Cerebellar nuclear complex (tissue), 1 donor: ENCODE measurements around the gene EIF2A.
"Not testable (repeated sequence)": the region's sequence is repeated elsewhere in the genome, so short reads cannot be mapped to it uniquely, and the experiment has no call there.

Source experiments
- DNase-seq, 2 experiments: peaks; one replicate each; lab custom pipeline; 2025; lab: John Stamatoyannopoulos, UW

The EIF2A gene

DNA sequence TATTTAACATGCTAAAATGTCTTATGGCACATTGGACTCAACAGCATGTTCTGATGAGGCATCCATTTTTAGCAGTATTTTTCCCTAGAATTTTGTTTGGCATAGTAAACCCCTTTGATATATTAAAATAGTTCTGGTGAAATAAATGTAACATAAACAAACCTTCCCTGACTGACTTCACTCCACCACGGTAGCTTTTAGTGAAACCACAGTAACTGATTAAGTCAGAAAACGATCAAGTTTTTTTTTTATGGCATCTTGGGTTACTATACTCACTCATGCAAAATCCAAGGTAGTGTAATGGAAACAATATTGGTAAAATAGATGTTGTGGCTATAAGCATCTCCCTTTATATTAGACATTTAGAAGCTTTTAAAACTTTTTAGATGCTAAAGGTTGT lies 3.1 kb upstream of the EIF2A start:
- no peak for DNase-seq

DNA sequence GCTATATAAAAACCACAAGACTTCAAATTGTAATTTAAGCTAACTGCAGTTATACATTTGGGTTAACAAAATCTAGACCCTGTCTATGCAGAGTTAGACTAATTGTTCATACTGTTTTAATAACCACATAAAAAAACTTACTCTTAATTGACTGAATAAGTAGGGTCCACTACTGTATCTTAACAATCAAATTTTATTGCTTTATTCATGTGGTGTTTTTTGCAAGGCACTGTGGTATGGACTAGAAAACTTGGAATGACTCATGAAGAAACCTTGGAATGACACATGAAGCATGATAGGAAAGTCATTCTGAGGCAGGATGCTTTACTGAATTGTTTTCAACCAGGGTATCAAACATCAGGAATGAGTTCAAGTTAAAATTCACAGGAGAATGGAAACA lies 2.5 kb upstream of the EIF2A start:
- no peak for DNase-seq

DNA sequence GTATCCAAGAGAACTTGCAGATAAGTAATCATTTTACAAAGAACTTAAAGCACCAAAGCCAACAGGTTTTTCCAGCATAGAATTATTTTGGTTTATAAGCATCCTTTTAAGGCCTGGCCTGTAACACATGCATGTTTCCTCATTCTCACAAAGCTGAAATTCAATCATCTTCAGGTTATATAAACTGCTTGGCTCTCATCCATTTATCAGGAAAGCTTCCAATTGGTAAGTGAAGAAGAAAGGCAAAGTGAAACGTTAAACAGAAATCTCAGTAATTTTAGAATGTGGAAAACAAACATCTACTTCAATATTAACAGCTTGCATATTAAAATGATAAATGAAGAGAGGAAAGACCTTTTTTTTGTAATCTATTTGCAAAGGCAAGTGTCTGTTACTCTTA lies 1.9 kb upstream of the EIF2A start:
- no peak for DNase-seq

DNA sequence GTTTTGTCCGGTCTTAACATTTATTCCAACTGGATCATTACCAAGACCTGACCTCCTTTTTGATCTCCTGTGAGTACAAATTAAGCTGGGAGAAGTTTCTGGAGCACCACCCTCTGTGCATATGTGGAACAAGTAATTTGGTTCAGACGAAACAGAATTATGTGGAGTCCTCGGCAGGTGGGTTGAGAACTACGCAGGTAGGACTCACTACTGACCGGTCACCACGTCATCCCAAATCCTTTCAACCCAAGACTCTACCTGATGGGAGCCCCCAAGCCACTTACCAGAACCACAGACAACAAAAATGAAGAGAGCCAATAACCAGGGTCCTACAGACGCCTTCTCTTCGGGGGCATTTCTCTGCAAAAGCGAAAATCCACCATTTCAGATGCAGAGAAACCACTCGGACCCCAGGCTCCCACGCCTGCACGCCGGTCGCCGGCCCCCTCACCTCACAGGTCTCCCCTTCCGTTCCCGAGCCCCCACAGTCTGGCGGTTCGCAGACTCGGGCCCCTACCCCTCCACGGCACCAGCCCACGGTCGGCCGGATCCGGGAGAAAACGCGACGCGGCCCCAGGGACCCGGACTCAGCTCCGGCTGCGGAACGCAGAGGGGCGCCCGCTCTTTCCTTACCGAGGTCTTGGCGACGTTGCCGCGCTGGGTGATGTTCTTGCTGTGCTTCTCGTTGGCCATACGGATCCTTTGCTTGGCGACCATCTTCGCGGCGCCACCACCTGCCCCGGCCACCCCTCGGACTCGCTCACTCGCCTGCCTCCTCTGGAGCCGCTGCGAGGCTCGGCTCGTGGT lies 965 bp upstream of the EIF2A start:
- no peak for DNase-seq

DNA sequence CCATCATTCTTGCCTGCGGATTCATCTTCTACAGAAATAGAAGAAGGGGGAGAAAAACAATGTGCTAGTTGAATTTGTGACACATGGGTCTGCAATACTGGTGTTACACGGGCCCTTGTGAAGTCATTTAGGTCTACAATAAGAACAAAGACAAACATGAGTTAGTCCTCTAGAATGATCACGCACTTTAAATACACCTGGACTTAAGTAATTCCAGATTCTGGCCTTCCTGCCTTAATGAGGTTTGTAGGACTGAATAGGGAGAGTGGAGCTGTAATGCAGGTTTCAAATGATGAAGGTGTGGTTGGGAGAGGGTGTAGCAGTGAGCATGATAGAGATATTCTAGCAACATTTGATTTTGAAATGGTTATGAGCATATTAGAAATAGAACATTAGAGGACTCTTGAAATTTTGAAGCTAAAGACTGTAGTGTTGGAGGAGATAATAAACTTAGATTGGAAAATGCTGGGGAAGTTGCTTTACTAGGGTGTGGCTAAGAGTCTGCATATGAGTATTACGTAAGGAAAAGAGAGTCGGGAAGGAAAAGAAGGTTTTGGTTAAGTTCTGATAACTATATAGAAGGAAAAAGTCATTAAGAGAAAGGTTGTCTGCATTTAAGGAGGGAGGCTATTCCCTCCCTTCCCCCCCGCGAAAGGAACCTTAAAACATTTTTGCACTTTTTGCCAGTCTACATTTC lies 606 bp downstream of the EIF2A start:
- DNase-seq, result no peak

DNA sequence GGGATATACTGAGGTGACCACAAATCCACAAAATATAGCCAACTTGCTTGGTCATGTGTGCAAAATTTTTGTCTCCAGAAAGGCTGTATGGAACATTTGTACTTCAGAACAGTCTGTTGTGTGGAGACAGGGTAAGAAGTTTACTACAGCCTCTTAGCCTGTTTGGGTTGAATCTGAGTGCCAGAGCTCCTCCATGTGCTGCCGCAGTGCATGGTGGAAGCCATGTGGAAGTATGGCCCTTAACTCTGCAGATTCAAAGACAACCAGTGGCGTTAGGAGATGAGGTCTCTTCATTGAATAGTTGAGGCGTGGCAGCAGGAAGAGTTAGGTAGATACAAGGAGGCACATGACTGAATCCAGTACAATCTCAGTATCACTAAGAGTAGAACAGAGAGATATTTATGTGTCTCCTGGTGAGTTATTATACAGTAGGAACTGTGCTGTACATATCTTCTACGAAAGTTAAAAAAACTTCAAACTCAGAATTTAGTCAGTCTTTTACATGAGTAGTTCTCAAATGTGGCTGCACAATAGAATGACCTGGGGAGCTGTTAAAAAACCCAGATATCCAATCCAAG lies 9.4 kb downstream of the EIF2A start:
- DNase-seq, result no peak

DNA sequence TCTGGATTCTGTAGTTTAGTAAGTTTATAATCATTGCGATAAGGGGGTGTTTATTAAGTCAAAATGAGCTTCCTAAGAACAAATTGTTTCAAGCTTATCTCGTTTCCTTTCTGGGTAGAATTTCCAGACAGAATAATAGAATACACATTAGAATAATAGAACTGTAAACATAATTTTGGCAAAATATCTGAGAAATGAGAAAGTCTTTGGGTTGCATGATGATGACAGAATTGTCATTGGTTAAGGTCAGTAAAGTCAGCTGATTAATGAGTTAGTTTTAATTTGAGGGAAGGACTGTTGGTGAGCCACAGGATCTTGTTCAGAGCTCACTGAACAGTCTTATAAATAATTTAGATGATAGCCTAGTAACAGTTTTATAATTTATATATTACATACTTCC lies 10.2 kb downstream of the EIF2A start:
- DNase-seq, result no peak

DNA sequence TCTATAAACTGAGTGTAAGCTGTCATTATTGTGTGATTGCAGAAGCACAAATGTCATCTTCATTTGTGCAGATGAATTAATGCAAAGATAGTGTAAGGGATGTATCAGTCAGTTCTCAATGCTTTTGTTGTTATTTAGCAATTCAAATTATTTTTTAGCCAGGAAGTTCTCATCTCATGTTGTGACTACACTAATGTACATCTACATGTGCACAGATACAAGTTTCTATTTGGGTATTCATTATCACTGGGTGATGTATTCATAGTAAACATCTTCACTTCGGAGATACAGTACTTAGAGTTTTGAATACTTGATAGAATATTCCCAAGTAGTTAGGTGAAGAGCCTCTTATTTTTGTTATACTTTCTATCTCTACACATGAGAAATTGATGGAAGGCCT lies 11.1 kb downstream of the EIF2A start:
- no peak for DNase-seq

DNA sequence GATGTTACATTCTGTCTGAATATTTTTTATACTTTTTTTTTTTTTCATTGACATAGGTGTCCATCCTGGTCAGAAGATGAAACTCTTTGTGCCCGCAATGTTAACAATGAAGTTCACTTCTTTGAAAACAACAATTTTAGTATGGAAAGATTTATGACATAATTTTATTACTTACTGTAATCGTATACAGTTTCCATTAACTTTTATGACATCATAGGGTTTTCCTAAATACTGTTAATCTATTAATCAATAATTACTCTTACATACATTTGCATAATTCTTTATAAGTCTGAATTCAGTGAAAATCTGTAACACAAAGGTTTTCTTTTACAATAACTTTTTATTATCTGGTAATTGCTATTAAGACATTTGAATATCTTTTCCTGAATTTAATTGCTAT lies 17.7 kb downstream of the EIF2A start:
- DNase-seq, result no peak

DNA sequence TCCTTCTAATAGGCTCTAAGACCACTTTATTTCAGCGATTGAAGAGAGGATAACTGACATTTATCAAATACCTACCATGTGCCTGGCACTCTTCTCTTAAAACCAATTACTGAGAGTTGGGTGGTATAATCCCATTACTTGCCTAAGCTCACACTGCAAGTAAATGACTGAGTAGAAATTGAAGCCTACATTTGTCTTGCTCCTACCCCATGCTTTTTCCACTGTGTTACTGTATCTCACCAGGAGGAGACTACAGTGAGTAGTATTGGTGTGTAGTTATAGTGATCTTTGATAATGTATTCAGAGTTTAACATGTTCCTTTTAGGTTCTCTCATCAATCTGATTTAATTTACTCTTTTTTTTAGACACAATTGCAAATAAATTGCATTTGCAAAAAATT lies 20.7 kb downstream of the EIF2A start:
- no peak for DNase-seq

DNA sequence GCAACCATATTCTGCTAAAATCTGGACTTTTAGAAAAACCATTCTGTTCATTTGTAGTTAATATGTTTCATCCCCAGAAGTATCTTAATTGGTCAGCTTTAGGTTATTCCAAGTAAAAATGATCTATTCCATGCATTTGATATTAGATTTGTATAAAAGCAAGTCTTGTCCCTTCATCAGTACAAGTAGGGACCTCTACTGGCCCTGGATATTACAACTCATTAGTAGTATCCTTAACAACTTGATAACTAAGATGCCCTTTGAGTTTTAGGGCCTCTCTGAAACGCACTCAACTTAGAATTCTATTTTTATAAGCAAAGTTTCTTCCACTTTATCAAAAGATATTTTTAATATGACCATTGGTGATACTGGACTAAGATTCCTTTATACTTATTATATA lies 31.3 kb downstream of the EIF2A start:
- no peak for DNase-seq

DNA sequence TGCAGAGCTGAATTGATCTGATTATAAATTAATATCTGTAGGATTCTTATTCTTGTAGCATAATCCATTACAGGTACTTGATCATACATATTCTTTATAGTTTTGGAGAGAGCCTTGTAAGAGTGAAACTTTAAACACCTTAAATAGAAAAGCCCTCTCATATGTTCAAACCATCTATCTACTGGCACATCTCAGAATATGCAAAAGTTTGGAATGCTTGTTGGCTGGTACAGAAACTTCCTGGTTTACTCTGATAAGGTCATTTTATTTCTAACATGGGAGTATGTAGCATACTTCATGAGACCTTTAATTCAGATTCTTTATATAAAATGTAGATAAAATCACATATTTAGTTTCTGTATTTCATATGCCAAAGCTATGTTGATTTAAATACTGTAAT lies 34.6 kb downstream of the EIF2A start:
- DNase-seq, result no peak

DNA sequence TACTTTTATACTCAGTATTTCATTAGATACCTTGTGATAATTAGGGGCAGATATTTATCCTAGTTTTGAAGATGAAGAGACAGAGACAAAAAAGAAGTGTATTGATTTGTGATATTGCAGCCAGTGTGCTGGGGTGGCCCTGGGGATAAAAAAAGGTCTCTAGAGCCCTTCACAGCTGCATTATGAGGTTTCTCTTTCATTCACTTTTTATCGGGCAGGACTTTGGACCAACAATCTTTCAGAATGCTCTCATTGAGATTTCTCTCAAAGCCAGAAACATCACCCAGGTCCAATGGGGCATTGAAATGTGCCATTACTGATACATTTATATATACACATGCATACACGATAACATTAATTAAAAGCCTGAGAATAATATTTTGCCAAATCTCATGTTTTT lies 36.0 kb downstream of the EIF2A start:
- DNase-seq, result no peak

DNA sequence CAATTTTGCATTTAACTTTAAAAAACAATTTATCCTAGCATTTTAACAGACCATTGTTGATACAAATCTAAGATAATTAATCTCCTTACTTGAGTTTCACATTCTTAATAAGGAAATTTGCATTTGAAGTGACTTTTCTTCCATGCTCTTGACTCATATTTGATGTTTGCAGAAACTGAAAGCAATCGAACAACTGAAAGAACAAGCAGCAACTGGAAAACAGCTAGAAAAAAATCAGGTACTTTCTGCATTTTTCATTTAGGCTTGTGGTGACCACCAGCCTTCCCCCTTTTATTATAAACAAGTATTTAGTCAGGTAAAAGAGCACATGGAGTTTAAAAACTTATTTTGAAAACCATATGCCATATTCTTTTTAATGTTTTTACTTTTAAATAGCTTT lies 36.4 kb downstream of the EIF2A start:
- DNase-seq, result no peak

DNA sequence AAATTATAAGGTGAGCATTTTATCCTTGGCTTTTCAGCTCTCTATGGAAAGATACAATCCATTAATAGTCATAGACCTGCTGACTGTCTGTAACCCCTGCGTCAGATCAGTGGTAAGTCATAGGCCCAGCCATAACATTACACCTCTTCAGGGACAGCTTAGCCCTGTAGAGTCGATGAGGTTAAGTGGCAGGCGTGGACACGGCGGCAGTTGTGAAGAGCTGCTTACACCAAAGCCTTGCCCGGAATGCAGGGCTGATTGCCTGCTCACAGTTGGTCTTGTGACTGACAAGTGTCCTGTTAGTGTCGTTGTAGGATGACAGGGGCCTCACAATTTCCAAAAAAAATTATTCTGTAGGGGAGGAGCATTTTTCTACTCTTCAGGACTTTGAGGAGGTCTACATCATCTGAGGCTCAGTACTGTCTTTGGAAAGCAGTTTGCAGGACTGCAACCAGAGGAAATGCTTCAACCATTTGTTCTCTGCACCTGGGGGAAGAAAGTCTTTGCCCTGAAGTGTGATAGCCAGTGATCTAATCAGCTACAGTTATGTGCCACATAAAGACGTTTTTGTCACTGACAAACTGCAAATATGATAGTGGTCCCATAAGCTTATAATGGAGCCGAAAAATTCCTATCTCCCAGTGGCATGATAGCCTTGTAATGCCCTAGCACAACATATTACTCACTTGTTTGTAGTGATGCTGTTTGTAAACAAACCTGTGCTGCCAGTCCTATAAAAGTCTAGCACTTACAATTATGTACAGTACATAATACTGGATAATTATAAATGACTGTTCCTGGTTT lies 41.6 kb downstream of the EIF2A start:
- DNase-seq, result no peak

DNA sequence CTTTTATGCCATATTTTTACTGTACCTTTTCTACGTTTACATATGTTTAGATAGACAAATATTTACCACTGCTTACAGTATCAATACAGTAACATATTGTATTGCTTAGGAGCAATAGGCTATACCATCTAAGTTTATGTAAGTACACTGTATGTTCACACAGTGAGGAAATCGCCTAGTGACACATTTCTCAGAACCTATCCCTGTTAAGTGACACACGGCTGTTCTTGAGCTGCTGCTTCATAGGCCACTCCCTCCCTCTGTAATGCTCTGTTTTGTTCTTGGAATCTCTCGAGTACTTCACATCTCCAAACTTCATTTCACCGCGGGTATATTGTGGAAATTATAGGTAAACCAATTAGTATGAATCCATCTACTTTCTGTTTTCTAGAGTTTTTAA lies 43.2 kb downstream of the EIF2A start:
- DNase-seq, result no peak

DNA sequence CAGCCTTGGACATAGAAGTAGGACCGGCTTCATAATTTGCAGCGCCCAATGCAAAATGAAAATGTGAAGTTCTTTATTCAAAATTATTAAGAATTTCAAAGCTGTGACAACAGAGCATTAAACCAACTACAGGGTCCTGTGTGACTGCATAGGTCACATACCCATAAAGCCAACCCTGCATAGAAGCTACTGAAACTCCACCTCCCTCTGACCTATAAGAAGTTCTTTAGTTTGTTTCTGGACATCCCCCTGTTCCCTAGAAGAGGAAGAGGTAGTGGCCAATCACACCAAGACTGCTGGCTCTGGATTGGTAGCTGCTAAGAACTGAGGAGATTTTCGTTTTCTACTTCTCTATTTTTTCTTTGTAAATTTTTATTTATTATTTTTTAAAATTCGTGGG lies 47.6 kb downstream of the EIF2A start:
- no peak for DNase-seq

DNA sequence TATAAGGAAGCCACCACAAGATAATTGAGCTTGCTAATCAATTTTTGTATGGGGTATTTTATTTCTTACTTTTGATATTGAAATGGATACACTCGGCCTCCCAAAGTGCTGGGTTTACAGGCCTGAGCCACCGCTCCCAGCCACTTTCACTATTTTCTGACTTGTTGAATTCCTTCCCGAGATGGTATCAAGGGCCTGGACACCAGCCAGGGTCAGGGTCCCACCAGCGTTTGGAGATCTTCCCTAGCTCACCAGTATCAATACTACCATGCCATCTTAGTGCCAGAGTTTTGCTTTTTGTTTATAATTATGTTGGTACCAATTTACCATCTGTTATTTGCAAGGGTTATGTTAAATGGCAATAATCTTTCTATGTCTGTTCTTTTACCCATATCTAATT lies 51.1 kb downstream of the EIF2A start:
- DNase-seq, result no peak

DNA sequence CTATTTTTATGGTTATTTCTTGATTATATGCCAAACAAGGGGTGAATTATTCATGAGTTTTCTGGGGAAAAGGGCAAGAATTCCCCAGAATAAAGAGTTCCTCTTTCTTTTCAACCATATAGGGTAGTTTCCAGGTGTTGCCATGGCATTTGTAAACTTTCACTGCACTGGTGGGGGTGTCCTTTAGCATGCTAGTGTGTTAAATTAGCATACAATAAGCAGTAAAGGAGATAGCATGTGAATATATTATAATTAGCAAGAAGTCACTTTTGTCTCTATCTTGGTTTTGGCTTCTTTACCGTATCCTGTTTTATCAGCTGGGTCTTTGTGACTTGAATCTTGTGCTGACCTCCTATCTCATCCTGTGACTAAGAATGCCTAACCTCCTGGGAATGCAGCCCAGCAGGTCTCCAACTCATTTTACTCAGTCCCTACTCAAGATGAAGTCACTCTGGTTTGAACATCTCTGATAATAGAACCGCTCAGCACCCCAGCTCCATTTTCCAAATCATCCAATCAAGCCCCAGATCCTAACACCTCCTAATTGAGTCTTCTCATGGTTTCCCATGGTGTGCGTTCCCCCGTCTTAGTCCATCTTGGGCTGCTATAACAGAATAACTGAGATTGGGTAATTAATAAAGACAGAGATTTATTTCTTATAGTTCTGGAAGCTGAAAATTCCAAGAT lies 53.2 kb downstream of the EIF2A start:
- DNase-seq, result no peak

DNA sequence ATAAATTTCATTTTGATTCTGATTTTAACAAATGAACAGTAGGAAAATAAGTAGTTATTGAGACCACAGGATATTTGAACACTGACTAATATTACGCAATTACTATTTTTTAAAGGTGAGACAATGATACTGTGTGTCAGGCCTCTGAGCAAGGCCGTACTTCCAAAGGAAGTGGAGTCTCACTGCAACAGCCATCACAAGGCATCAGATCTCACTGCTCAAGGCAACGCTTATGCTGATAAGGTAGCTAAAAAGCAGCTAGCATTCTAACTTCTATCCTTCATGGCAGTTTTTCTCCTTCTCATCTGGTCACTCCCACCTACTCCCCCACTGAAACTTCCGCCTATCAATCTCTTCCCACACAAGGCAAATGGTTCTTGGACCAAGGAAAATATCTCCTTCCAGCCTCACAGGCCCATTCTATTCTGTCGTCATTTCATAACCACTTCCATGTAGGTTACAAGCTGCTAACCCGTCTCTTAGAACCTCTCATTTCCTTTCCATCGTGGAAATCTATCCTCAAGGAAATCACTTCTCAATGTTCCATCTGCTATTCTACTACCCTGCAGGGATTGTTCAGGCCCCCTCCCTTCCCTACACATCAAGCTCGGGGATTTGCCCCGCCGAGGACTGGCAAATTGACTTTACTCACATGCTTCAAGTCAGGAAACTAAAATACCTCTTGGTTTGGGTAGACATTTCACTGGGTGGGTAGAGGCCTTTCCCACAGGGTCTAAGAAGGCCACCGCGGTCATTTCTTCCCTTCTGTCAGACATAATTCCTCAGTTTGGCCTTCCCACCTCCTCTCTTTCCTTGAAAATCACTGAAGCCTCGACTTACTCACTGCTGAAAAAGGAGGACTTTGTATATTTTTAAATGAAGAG lies 54.3 kb downstream of the EIF2A start:
- not testable (repeated sequence) for DNase-seq
